Sciatic nerve (tissue), 2 donors: ENCODE results near the gene ABHD16A. TPM values are rescaled to one million over a fixed set of nuclear protein-coding genes. Genes with fewer than 3 reads are reported as not detected.
A peak's percentile ranks its signal among the peaks of the same experiment; 100 is the strongest.

Source experiments
- ATAC-seq: fragments of 200-7000 bp; cut with Tn5 transposase; one replicate; pipeline ENCODE4 v1.9.1; 2020; ENCODE audit warnings: mild to moderate bottlenecking, moderate library complexity
- DNase-seq: peaks from one replicate; pipeline ENCODE4 v3.0.0-alpha.2; 2020; ENCODE audit warnings: low spot score
- intact Hi-C: fragments of 100-400 bp; cut with DNase I; formaldehyde crosslinking; loops from one replicate; pipeline ENCODE4 v1.14.2; 2022
- microRNA-seq: library from miRNA; unstranded; fragments of <30 nt; microRNA quantifications from one replicate; pipeline ENCODE4 v1.2.0, GENCODE V29; 2020
- total RNA-seq: library from RNA; stranded (reverse); fragmentation: NEBNext Ultra II Directional; extraction: Animal tissue kit (Norgen Biotek cat#: 25700); gene quantifications from one replicate; pipeline ENCODE4 v1.2.1, GENCODE V29; 2021
- donor health status: DM: no; HTN: no; CAD: no.
- donor health status: DM: no; HTN: no; CAD: no.

Gene ABHD16A
- total RNA-seq, 1 donor from 2014 or later = 46.0 TPM

DNA sequence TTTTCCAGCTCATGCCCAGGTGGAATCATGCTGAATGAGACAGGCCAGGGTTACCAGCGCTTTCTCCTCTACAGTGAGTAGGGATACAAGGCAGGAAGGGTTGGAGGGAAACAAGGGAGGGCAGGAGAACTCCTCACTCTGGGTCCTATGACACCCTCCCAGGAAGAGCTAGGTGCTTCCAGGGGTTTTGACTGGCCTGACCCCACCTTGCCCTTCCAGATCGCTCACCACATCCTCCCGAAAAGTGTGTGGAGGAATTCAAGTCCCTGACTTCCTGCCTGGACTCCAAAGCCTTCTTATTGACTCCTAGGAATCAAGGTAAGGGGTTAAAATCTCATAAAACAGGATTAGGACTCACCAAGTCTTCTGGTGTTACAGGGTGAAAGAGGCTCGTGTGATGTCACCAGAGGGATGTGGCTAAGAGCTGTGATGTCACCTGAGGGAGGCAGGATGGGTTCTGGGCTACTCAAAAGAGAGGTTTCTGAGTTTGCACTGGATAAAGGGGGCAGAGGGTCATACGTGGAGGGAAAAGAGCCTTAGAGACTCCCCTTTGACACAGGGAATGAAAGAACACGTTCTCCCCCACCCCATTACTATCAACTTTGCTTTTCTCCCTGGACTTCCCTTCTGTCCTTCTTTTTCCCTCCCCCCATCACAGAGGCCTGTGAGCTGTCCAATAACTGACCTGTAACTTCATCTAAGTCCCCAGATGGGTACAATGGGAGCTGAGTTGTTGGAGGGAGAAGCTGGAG, 45.5 kb downstream of the ABHD16A start:
- DNase-seq = no peak
- no peak for ATAC-seq
- intact Hi-C loops = no loop called here

DNA sequence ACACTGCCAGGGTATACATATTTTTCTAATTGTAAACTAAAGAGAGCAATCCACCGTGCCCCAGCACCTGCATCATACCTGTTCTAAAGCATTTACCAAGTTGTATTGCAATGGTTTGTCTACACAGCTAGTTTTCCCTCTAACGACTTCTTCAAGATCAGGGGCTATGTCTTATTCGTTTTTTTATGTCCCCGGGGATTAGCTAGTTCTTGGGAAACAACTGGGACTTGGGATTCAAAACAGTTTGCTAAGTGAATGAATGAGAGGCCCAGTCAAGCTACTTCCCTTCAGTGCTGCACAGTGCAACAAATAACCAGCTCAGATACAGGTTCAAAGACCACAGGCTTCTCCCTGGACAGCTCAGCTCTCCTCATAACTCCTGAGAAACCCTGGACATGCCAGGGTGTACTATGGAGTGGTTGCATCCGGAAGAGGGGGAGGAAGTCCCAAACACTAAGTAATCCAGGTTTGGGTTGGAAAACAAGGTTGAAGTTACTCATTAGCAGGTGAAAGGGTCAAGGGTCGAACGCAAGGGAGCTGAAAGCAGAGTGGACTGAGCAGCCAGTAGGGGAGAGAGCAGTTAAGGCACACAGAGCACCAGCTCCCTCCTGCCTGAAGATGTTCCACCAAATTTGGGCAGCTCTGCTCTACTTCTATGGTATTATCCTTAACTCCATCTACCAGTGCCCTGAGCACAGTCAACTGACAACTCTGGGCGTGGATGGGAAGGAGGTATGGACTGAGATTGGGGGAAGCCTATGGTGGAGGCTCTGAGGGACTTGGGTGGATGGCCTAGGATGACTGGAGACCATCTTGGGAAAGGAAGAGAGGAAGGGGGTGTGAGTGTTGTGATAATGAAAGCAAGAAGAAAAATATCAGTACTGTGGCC, 47.5 kb downstream of the ABHD16A start, which contains the start of gene APOM:
TSS of gene APOM (plus strand) at position 546 of the 889 bp plus-strand sequence. CDS start at position 619, 73 bp downstream.
- intact Hi-C loops = no loop called here
- ATAC-seq = no peak
- DNase-seq = no peak

DNA sequence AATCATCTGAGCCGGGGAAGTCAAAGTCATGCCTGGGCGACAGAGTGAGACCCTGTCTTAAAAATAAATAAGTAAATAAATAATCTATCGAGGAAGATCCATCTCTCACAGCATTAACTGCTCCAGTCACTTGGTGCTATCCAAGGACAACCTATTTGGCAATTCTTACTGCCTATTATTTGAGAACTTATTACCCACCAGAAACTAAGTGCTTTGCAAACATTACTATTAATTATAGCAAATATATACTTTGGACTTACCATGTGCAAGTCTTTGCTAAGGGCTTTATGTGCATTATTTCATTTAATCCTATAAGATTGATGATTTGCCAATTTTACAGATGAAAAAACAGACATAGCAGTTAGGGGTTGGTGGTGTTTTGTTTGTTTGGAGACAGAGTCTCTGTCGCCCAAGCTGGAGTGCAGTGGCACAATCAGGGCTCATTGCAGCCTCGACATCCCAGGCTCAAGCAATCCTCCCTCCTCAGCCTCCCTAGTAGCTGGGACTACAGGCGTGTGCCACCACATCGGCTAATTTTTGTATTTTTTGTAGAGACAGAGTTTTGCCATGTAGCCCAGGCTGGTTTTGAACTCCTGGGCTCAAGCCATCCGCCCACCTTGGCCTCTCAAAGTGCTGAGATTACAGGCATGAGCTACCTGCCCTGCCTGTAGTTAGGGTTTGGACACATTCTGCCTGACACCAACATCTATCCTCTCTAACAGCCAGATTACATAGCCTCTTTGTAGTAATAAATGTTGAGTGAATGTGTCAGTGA, 48.4 kb downstream of the ABHD16A start:
- DNase-seq = no peak
- no peak for ATAC-seq
- intact Hi-C loops = no loop called here

DNA sequence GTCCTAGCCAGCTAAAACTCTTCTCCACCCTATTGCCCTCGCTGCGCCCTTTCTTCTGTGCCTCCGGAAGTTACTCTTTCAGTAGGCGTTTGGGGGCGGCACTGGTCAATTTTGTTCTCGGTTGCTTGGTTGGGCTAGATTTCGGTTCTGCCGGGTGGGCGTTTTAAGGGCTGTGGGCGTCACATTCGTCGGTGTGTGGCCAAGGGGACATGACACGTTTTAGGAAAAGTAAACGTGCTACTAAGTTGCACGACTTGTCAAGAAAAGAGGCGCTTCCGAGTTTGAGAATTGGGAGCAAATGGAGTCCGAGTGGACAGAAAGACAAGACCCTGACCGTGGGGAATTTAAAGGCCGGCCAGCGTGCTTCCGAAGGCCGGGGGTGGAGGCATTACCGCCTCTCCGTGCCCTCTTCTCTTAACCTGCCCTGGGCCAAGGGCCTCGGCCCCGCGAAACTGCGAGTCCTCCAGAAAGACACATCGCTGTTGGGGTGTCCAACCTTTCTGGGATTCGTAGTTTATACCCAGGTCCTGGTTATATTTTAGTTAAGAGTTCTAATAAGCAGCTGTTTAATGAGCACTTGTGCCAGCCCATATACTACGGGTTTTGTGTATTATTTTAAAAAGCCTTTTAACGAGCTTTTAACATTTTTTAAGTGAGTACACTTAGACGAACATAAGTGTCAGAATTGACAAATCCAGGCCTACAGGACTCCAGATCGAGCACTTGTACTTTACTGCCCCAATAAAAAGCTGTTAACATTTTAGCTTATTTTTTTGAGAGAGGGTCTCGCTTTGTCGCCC, 50.0 kb downstream of the ABHD16A start:
- intact Hi-C loops = no loop called here
- DNase-seq (peak; percentile 91), ATAC-seq (peak; percentile 86)

GRCh38 chr6:31651602-31652191, 51.4 kb downstream of the ABHD16A start:
- intact Hi-C loops = no loop called here
- ATAC-seq (peak; percentile 80), DNase-seq (no peak)

DNA sequence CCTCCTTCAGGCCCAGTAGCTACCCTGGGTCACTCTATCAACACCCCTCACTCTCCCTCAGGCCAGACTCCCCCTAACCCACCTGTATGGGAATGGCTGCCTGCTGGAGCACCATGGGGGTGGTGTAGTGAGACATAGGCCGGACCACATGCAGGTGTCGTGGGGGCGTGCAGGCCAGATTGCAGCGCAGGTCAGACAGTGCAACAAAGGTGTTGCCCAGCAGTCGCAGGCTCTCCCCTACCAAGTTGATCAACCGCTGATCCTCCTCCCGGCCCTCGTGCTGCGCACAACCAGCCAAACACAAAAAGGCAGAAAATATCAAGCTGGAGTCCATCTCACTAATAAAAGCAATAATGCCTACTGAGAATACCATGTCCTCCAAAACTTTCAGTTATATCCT, 57.8 kb downstream of the ABHD16A start:
- intact Hi-C loops = no loop called here
- no peak for ATAC-seq
- DNase-seq = no peak

DNA sequence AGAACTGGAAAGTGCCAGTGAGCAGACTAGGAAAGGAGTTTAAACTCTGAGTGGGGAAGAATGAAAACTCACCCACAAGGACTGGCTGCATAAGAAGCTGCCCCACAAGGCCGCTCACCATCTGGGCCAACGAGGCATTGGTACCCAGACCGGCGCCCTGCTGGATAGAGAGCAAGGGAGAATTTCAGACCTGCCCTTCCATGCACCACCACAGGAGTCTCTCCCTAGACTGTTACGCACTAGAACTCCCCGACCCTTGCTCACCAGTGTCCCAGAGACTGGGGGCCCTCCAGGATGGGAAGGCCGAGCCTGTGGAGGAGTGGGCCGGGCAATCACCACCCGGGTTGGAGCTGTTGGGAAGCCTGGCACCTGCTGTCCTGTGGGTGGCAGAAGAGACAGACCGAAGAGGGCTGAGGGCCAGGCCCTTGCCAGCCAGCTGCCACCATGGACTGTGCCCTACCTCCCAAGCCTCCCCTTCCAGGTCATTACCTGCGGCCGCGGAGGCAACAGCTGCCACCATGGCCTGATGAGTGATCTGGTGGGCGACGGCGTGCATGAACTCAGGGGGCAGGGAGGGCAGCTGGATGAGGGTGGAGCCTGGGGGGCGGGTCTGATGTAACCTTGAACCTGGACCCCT, 59.2 kb downstream of the ABHD16A start:
- intact Hi-C loops = no loop called here
- peak; percentile 5 for ATAC-seq
- no peak for DNase-seq

DNA sequence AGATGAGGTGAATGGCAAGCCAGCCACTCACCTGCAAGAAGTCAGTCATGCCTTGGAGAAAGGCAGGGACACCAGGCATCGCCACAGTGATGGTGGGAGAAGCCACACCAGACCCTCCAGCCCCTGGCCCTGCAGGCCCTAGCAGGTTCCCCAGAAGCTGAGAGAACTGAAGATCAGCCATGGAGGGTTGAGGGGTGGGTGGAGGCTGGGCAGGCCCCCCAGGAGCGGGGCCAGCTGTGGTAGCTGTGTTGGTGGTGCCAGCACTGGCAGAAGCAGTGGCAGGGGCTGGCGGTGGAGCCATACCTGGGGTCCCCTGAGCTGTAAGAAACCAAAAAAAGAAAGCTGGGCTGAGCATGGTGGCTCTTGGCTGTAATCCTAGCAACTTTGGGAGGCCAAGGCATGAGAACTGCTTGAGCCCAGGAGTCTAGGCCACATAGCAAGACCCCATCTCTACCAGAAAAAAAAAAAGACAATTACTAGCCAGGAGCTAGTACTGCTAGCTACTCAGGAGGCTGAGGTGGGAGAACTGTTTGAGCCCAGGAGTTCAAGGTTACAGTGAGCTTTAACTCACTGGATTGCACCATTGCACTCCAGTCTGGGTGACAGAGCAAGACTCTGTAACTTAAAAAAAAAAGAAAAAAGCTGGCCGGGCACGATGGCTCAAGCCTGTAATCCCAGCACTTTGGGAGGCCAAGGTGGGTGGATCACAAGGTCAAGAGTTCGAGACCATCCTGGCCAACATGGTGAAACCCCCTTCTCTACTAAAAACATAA, 60.1 kb downstream of the ABHD16A start:
- ATAC-seq = no peak
- no peak for DNase-seq
- intact Hi-C loops = no loop called here

- intact Hi-C loops = no loop called here
These were observed 61.8 kb downstream of the ABHD16A start for GRCh38 chr6:31641370-31641769.

DNA sequence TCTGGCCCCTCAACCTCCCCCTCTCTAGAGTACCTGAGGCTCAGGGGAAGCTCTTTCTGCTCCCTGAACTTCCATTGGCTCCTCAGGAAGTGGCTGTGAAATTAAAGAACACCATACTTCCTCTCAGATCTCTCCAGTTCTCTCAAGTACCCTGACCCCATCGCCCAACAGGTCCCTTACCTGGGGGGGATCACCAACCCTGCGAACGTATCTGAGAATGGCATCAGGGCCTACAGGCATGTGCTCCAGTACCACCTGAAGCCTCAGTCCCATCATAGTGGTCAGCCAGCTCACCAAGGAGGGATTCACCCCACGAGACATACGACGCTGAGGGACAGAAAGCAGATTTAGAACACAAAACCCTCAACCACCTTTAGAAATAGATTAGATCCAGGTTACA, 62.5 kb downstream of the ABHD16A start:
- DNase-seq (no peak), ATAC-seq (no peak)
- intact Hi-C loops = no loop called here

More at GRCh38 chr6:31641370-31641769, 61.8 kb downstream of the ABHD16A start:
- ATAC-seq (no peak), DNase-seq (no peak)

DNA sequence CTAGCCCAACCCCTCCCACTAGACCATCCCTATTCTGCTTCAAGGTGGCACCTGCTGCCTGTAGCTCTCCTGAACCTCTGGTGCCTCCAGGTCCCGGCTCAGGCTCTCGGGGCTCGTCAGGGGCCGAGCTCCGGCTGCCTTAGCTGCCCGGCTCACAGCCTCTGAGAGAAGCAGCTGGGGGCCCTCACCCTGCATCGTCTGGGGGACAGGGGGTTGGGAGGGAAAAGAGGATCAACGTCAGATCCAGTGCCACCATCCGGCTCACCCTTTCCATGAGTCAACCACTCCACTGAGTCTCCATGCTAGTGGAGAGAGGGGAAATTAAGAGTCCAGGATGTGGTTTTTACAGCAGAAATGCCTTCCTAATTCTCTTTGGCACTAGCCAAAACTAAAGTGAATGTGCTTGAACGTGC, 63.7 kb downstream of the ABHD16A start:
- intact Hi-C loops = no loop called here
- DNase-seq (no peak), ATAC-seq (no peak)

DNA sequence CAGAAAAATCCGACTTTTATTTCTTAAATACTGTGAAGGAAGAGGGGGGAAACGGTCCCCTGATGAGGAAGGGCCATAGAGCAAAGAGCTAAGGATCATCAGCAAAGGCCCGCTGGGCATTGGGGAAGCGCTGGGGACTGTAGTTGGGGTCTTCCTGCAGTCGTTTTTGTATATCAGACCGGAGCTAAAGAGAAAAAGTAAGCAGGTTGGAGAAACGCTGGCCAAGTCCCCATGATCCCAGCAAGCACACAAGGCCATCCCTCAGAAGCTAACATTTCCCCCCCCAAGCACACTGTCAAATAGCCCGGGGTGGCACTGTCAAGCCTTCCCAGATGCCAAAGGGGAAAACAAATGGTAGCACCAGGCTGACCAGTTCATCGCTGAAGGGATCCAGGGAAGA, 64.1 kb downstream of the ABHD16A start:
- DNase-seq = no peak
- no peak for ATAC-seq
- intact Hi-C loops = no loop called here

Small RNA genes lying within 50 kb of the gene (microRNA-seq; reads per million reads assigned to microRNA genes)
- gene MIR4646 = 2.5 reads per million

Other genes with a start within 250 kb of the ABHD16A start
- gene MICB, start 205.2 kb downstream of the ABHD16A start, total RNA-seq = 2.9 TPM
- gene MCCD1, start 174.4 kb downstream of the ABHD16A start, total RNA-seq = not detected
- 258 TPM for gene DDX39B, start 161.3 kb downstream of the ABHD16A start, total RNA-seq
- gene ATP6V1G2, start 156.7 kb downstream of the ABHD16A start, total RNA-seq = 4.8 TPM
- 23.0 TPM for gene NFKBIL1, start 155.7 kb downstream of the ABHD16A start, total RNA-seq
- 0.27 TPM for gene LTA, start 131.0 kb downstream of the ABHD16A start, total RNA-seq
- gene TNF, start 127.8 kb downstream of the ABHD16A start, total RNA-seq = 0.40 TPM
- gene LTB, start 120.9 kb downstream of the ABHD16A start, total RNA-seq = 4.0 TPM
- gene LST1, start 117.0 kb downstream of the ABHD16A start, total RNA-seq = 17.7 TPM
- gene NCR3, start 110.3 kb downstream of the ABHD16A start, total RNA-seq = 1.1 TPM
- 50.6 TPM for gene AIF1, start 88.1 kb downstream of the ABHD16A start, total RNA-seq
- 166 TPM for gene PRRC2A, start 82.6 kb downstream of the ABHD16A start, total RNA-seq
- gene BAG6, start 50.7 kb downstream of the ABHD16A start, total RNA-seq = 201 TPM
- gene APOM, start 47.4 kb downstream of the ABHD16A start, total RNA-seq = 0.53 TPM
- 14.5 TPM for gene C6orf47, start 42.5 kb downstream of the ABHD16A start, total RNA-seq
- 16.7 TPM for gene GPANK1, start 38.3 kb downstream of the ABHD16A start, total RNA-seq
- 116 TPM for gene CSNK2B, start 37.2 kb downstream of the ABHD16A start, total RNA-seq
- 20.4 TPM for gene LY6G5B, start 33.3 kb downstream of the ABHD16A start, total RNA-seq
- 2.1 TPM for gene LY6G5C, start 22.3 kb downstream of the ABHD16A start, total RNA-seq
- not detected for gene LY6G6F, start 3.5 kb upstream of the ABHD16A start, total RNA-seq
- not detected for gene LY6G6D, start 12.0 kb upstream of the ABHD16A start, total RNA-seq
- gene LY6G6C, start 18.4 kb upstream of the ABHD16A start, total RNA-seq = 0.71 TPM
- gene MPIG6B, start 20.0 kb upstream of the ABHD16A start, total RNA-seq = 0.62 TPM
- 124 TPM for gene DDAH2, start 26.0 kb upstream of the ABHD16A start, total RNA-seq
- 239 TPM for gene CLIC1, start 33.2 kb upstream of the ABHD16A start, total RNA-seq
- gene MSH5, start 36.7 kb upstream of the ABHD16A start, total RNA-seq = 21.2 TPM
- 4.9 TPM for gene SAPCD1, start 59.3 kb upstream of the ABHD16A start, total RNA-seq
- 0.94 TPM for gene VWA7, start 74.0 kb upstream of the ABHD16A start, total RNA-seq
- gene VARS1, start 92.4 kb upstream of the ABHD16A start, total RNA-seq = 42.3 TPM
- gene LSM2, start 103.6 kb upstream of the ABHD16A start, total RNA-seq = 30.1 TPM
- gene HSPA1L, start 112.0 kb upstream of the ABHD16A start, total RNA-seq = 2.8 TPM
- 195 TPM for gene HSPA1A, start 112.2 kb upstream of the ABHD16A start, total RNA-seq
- 181 TPM for gene HSPA1B, start 124.4 kb upstream of the ABHD16A start, total RNA-seq
- gene NEU1, start 159.5 kb upstream of the ABHD16A start, total RNA-seq = 22.1 TPM
- gene SLC44A4, start 175.7 kb upstream of the ABHD16A start, total RNA-seq = 2.1 TPM
- 49.4 TPM for gene EHMT2, start 194.4 kb upstream of the ABHD16A start, total RNA-seq
- 8.4 TPM for gene ZBTB12, start 198.8 kb upstream of the ABHD16A start, total RNA-seq
- gene C2, start 224.4 kb upstream of the ABHD16A start, total RNA-seq = 25.0 TPM
- gene CFB, start 242.8 kb upstream of the ABHD16A start, total RNA-seq = 72.6 TPM